Measurements from ENCODE around the gene KCNK6.

The KCNK6 gene

DNA sequence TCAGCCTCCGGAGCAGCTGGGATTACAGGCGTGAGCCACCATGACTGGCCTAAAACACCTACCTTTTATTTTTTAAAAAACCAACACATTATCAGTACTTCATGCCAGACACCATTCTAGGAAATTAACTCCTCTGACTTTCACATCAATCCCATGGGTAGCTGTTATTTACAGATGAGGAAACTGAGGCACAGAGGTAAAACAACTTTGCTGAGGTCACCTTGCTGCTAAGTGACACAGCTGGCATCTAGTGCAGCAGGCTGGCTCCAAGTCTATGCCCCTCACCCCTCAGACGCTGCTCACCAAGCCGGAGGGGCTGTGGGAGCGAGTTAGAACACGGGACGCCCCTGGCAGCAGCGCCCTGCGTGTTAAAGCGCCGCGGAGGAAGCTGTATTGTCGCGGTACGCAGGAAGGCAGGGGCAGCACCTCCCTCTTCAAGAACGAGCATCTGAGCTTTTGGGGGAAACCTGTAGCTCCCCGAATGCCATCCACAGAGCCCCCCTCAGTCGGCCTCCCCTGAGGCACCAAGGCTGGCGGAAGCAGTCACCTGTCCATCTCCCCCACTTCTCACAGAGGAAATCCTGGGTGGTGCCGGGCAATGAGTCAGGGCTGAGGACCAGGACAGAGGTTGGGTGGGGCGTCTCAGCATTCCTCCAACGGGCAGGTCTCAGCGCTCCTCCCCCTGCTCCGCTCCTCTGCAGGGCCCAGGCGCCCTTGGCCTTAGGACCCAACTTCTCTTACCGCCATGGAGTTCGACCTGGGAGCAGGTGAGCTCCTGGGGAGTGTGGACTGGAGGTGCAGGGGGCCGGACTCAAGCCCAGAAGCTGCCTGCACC, 15.9 kb upstream of the KCNK6 start, which contains the start of gene C19orf33:
Gene C19orf33, plus strand, starts transcription at position 735 of the 835 bp plus-strand sequence. Its CDS starts 11 bp downstream, at position 746.
- H3K36me3 Mint-ChIP-seq (ENCODE audit: low read depth) = no peaks in the 10 kb centered on the region
- H3K9me3 Mint-ChIP-seq = no peaks in the 10 kb centered on the region
- H3K27me3 Mint-ChIP-seq (ENCODE audit: low read depth, poor library complexity) = peaks cover 40% of the 10 kb centered on the region
- no peak within 1 kb of the TSS for H3K27ac Mint-ChIP-seq
- TF ChIP-seq, protein P1, sequence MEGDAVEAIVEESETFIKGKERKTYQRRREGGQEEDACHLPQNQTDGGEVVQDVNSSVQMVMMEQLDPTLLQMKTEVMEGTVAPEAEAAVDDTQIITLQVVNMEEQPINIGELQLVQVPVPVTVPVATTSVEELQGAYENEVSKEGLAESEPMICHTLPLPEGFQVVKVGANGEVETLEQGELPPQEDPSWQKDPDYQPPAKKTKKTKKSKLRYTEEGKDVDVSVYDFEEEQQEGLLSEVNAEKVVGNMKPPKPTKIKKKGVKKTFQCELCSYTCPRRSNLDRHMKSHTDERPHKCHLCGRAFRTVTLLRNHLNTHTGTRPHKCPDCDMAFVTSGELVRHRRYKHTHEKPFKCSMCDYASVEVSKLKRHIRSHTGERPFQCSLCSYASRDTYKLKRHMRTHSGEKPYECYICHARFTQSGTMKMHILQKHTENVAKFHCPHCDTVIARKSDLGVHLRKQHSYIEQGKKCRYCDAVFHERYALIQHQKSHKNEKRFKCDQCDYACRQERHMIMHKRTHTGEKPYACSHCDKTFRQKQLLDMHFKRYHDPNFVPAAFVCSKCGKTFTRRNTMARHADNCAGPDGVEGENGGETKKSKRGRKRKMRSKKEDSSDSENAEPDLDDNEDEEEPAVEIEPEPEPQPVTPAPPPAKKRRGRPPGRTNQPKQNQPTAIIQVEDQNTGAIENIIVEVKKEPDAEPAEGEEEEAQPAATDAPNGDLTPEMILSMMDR (IDR thresholded peaks at IDR 0.05) = no peak
- DNase-seq = no peak
- H3K4me1 Mint-ChIP-seq = peaks cover 25% of the 10 kb centered on the region
- H3K4me3 Mint-ChIP-seq = peak within 1 kb of the TSS; percentile 60

DNA sequence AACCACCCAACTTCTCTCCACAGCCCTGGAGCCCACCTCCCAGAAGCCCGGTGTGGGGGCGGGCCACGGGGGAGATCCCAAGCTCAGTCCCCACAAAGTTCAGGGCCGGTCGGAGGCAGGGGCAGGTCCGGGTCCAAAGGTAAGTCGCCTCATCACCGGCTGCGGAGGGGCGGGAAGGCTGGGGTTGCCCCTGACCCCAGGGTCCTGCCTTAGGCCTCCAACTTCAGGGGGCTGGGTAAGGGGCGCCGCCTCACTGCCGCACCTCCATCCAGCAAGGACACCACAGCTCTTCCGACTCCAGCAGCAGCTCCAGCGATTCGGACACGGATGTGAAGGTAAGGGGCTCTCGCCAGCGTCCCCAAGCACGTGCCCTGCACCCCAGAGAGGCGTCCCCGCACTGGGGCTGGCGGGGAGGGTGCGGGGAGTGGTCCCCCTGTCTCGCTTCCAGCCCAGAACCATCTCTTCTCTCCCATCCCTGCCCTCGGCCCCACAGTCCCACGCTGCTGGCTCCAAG, 15.2 kb upstream of the KCNK6 start:
- H3K27ac Mint-ChIP-seq = no peak overlapping the region
- H3K4me3 Mint-ChIP-seq = peak overlapping the region; percentile 60
- no peaks in the 10 kb centered on the region for H3K9me3 Mint-ChIP-seq
- TF ChIP-seq, protein P1 (IDR thresholded peaks at IDR 0.05) = no peak
- no peak for DNase-seq
- peaks cover 18% of the 10 kb centered on the region for H3K4me1 Mint-ChIP-seq
- H3K36me3 Mint-ChIP-seq (ENCODE audit: low read depth) = no peaks in the 10 kb centered on the region
- H3K27me3 Mint-ChIP-seq (ENCODE audit: low read depth, poor library complexity) = peaks cover 38% of the 10 kb centered on the region

- TF ChIP-seq, protein P1 (IDR thresholded peaks at IDR 0.05) = no peak
- Mint-ChIP-seq H3K4me3 (peak overlapping the region; percentile 60), H3K27ac (no peak overlapping the region), H3K27me3 (ENCODE audit: low read depth, poor library complexity) (peaks cover 34% of the 10 kb centered on the region), H3K36me3 (ENCODE audit: low read depth) (no peaks in the 10 kb centered on the region), H3K9me3 (no peaks in the 10 kb centered on the region), H3K4me1 (peaks cover 17% of the 10 kb centered on the region)
- peak; percentile 75 for DNase-seq
These were observed 14.7 kb upstream of the KCNK6 start for GRCh38 chr19:38304866-38305429.

DNA sequence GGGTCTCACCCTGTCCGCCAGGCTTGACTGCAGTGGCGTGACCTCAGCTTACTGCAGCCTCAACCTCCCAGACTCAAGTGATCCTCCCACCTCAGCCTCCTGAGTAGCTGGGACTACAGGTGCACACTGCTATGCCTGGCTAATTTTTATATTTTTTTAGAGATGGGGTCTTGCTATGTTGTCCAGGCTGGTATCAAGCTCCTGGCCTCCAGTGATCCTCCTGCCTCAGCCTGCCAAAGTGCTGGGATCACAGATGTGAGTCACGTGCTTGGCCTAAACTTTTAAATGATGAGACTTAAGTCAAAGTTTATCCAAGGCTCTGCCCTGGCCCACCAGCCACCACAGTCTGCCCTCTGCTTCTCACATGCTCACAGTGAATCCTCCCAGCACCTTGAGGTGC, 13.4 kb upstream of the KCNK6 start:
- H3K36me3 Mint-ChIP-seq (ENCODE audit: low read depth) = no peaks in the 10 kb centered on the region
- H3K4me3 Mint-ChIP-seq = no peak overlapping the region
- TF ChIP-seq, protein P1 (IDR thresholded peaks at IDR 0.05) = no peak
- peaks cover 30% of the 10 kb centered on the region for H3K27me3 Mint-ChIP-seq (ENCODE audit: low read depth, poor library complexity)
- peaks cover 9% of the 10 kb centered on the region for H3K4me1 Mint-ChIP-seq
- no peak for DNase-seq
- no peaks in the 10 kb centered on the region for H3K9me3 Mint-ChIP-seq
- H3K27ac Mint-ChIP-seq = no peak overlapping the region

GRCh38 chr19:38307076-38307475, 12.6 kb upstream of the KCNK6 start:
- H3K36me3 Mint-ChIP-seq (ENCODE audit: low read depth) = no peaks in the 10 kb centered on the region
- peaks cover 30% of the 10 kb centered on the region for H3K27me3 Mint-ChIP-seq (ENCODE audit: low read depth, poor library complexity)
- no peak overlapping the region for H3K27ac Mint-ChIP-seq
- no peak overlapping the region for H3K4me3 Mint-ChIP-seq
- DNase-seq = no peak
- H3K4me1 Mint-ChIP-seq = peaks cover 5% of the 10 kb centered on the region
- H3K9me3 Mint-ChIP-seq = no peaks in the 10 kb centered on the region
- TF ChIP-seq, protein P1 (IDR thresholded peaks at IDR 0.05) = no peak

Measured in nephron progenitor cell (in vitro differentiated cells).